ENCODE measurements around the gene DAPK3.

DNA sequence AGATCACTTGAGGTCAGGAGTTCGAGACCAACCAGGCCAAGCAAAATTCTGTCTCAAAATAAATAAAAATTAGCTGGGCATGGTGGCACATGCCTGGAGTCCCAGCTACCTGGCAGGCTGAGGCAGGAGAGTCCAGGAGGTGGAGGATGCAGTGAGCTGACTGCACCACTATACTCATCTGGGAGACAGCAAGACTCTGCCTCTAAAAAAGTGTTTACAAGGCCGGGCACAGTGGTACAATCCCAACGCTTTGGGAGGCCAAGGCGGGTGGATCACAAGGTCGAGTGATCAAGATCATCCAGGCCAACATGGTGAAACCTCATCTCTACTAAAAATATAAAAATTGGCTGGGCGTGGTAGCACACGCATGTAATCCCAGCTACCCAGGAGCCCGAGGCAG, 4.2 kb upstream of the DAPK3 start:
- TF ChIP-seq ZFP30 (CRISPR knock-in tag; IDR thresholded peaks at IDR 0.05) (no peak), OSR1 (CRISPR knock-in tag; IDR thresholded peaks at IDR 0.05) (no peak), BACH2 (CRISPR knock-in tag; IDR thresholded peaks at IDR 0.05; ENCODE audit: borderline replicate concordance) (no peak), ARNTL (CRISPR knock-in tag; IDR thresholded peaks at IDR 0.05; ENCODE audit: borderline replicate concordance, low read depth) (no peak)
- TF ChIP-seq, protein P1, sequence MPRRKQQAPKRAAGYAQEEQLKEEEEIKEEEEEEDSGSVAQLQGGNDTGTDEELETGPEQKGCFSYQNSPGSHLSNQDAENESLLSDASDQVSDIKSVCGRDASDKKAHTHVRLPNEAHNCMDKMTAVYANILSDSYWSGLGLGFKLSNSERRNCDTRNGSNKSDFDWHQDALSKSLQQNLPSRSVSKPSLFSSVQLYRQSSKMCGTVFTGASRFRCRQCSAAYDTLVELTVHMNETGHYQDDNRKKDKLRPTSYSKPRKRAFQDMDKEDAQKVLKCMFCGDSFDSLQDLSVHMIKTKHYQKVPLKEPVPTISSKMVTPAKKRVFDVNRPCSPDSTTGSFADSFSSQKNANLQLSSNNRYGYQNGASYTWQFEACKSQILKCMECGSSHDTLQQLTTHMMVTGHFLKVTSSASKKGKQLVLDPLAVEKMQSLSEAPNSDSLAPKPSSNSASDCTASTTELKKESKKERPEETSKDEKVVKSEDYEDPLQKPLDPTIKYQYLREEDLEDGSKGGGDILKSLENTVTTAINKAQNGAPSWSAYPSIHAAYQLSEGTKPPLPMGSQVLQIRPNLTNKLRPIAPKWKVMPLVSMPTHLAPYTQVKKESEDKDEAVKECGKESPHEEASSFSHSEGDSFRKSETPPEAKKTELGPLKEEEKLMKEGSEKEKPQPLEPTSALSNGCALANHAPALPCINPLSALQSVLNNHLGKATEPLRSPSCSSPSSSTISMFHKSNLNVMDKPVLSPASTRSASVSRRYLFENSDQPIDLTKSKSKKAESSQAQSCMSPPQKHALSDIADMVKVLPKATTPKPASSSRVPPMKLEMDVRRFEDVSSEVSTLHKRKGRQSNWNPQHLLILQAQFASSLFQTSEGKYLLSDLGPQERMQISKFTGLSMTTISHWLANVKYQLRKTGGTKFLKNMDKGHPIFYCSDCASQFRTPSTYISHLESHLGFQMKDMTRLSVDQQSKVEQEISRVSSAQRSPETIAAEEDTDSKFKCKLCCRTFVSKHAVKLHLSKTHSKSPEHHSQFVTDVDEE (CRISPR knock-in tag; IDR thresholded peaks at IDR 0.05) = no peak
